Prostate gland (tissue), 2 donors: ENCODE data around the gene APOBEC3A.
"Not testable (repeated sequence)": the region's sequence is repeated elsewhere in the genome, so short reads cannot be mapped to it uniquely, and the experiment has no call there.

Experiments
- CTCF ChIP-seq, 4 experiments: fragments of 200-600 bp in 2 of 4; fragments of 450-650 bp in 2 of 4; sonication (generic) in 2 of 4; IDR thresholded peaks; 1 replicate in 3 of 4; 2 replicates in 1 of 4; pipeline ENCODE4 v1.5.1; 2016 to 2019; ENCODE audit warnings: antibody characterized with exemption in 4 of 4, mild to moderate bottlenecking in 2 of 4, moderate library complexity in 2 of 4
- POLR2A ChIP-seq: fragments of 450-650 bp; IDR thresholded peaks from one replicate; pipeline ENCODE4 v1.6.1; 2016; ENCODE audit warnings: antibody characterized with exemption, mild to moderate bottlenecking
- POLR2AphosphoS5 ChIP-seq: sonication (generic); formaldehyde crosslinking; IDR thresholded peaks from one replicate; pipeline ENCODE4 v1.6.1; 2017; ENCODE audit warnings: antibody characterized with exemption

GRCh38 chr22:38980587-38980986 lies 23.2 kb downstream of the APOBEC3A start:
- not testable (repeated sequence) for TF ChIP-seq POLR2A; POLR2AphosphoS5; CTCF (IDR thresholded peaks at IDR 0.05)
